Muscle layer of colon (tissue), 2 donors: ENCODE results near the gene IGF1R.

Experiments
- H3K27ac ChIP-seq: one replicate; pipeline ENCODE4 v1.7.0; 2013; ENCODE audit warnings: low read depth, mild to moderate bottlenecking, low read length, moderate library complexity
- H3K27me3 ChIP-seq, 2 donors: one replicate each; pipeline ENCODE4 v1.7.0; 2013; ENCODE audit warnings: low read length in 2 of 2, mild to moderate bottlenecking in 2 of 2; ENCODE audit not compliant: insufficient read depth in 2 of 2, control insufficient read depth in 1 of 2
- H3K36me3 ChIP-seq: one replicate; pipeline ENCODE4 v1.7.0; 2013; ENCODE audit warnings: mild to moderate bottlenecking, low read length; ENCODE audit not compliant: insufficient read depth
- H3K4me1 ChIP-seq: one replicate; pipeline ENCODE4 v1.7.0; 2013; ENCODE audit warnings: mild to moderate bottlenecking, low read length; ENCODE audit not compliant: insufficient read depth
- H3K4me3 ChIP-seq, 2 donors: one replicate each; pipeline ENCODE4 v1.7.0; 2013; ENCODE audit warnings: low read length in 2 of 2, low read depth in 1 of 2, mild to moderate bottlenecking in 1 of 2, moderate library complexity in 1 of 2
- H3K9ac ChIP-seq: one replicate; pipeline ENCODE4 v1.7.0; 2013; ENCODE audit warnings: low read length
- H3K9me3 ChIP-seq: one replicate; pipeline ENCODE4 v1.7.0; 2013; ENCODE audit warnings: mild to moderate bottlenecking, low read length
- donor health status: abdominal sarcoma.
- donor health status: Adenocarcinoma of cecum.

Gene IGF1R

GRCh38 chr15:98649472-98650416, 1.4 kb downstream of the IGF1R start:
- Histone ChIP-seq H3K9ac (peak overlapping the region; percentile 88), H3K27ac (peak overlapping the region; percentile 96), H3K36me3 (no peaks in the 10 kb centered on the region), H3K4me3 (peak overlapping the region; percentile 84 to 88), H3K4me1 (peaks cover 23% of the 10 kb centered on the region), H3K27me3 (no peaks in the 10 kb centered on the region), H3K9me3 (no peaks in the 10 kb centered on the region)

- Histone ChIP-seq H3K27ac (peak overlapping the region; percentile 96), H3K9me3 (no peaks in the 10 kb centered on the region), H3K4me3 (peak overlapping the region; percentile 84 to 88), H3K9ac (peak overlapping the region; percentile 88), H3K27me3 (no peaks in the 10 kb centered on the region), H3K4me1 (peaks cover 28% of the 10 kb centered on the region), H3K36me3 (no peaks in the 10 kb centered on the region)
Measured at GRCh38 chr15:98650417-98651035, 2.2 kb downstream of the IGF1R start.

- no peaks in the 10 kb centered on the region for H3K9me3 ChIP-seq
- H3K9ac ChIP-seq = peak overlapping the region; percentile 88
- no peaks in the 10 kb centered on the region for H3K27me3 ChIP-seq
- H3K4me3 ChIP-seq = peak overlapping the region; percentile 84 to 88
- peak overlapping the region; percentile 96 for H3K27ac ChIP-seq
- peaks cover 28% of the 10 kb centered on the region for H3K4me1 ChIP-seq
- H3K36me3 ChIP-seq = no peaks in the 10 kb centered on the region
Measured at GRCh38 chr15:98651036-98651481, 2.7 kb downstream of the IGF1R start.

GRCh38 chr15:98651581-98652220, 3.4 kb downstream of the IGF1R start:
- peak overlapping the region; percentile 84 to 88 for H3K4me3 ChIP-seq

GRCh38 chr15:98653686-98654085, 5.3 kb downstream of the IGF1R start:
- H3K4me3 ChIP-seq = no peak overlapping the region
- peaks cover 43% of the 10 kb centered on the region for H3K4me1 ChIP-seq
- no peaks in the 10 kb centered on the region for H3K27me3 ChIP-seq
- no peaks in the 10 kb centered on the region for H3K36me3 ChIP-seq
- no peaks in the 10 kb centered on the region for H3K9me3 ChIP-seq
- H3K9ac ChIP-seq = no peak overlapping the region
- H3K27ac ChIP-seq = no peak overlapping the region

More at GRCh38 chr15:98651581-98652220, 3.4 kb downstream of the IGF1R start:
- H3K9me3 ChIP-seq = no peaks in the 10 kb centered on the region
- H3K27me3 ChIP-seq = no peaks in the 10 kb centered on the region
- H3K9ac ChIP-seq = peak overlapping the region; percentile 88
- H3K4me1 ChIP-seq = peaks cover 28% of the 10 kb centered on the region
- H3K36me3 ChIP-seq = no peaks in the 10 kb centered on the region
- peak overlapping the region; percentile 96 for H3K27ac ChIP-seq

GRCh38 chr15:98654790-98655360, 6.5 kb downstream of the IGF1R start:
- Histone ChIP-seq H3K4me3 (no peak overlapping the region), H3K9ac (no peak overlapping the region), H3K4me1 (peaks cover 50% of the 10 kb centered on the region), H3K9me3 (no peaks in the 10 kb centered on the region), H3K36me3 (no peaks in the 10 kb centered on the region), H3K27ac (no peak overlapping the region), H3K27me3 (no peaks in the 10 kb centered on the region)

- H3K36me3 ChIP-seq = no peaks in the 10 kb centered on the region
- no peaks in the 10 kb centered on the region for H3K9me3 ChIP-seq
- peaks cover 57% of the 10 kb centered on the region for H3K4me1 ChIP-seq
- H3K4me3 ChIP-seq = no peak overlapping the region
- H3K9ac ChIP-seq = no peak overlapping the region
- H3K27me3 ChIP-seq = no peaks in the 10 kb centered on the region
- no peak overlapping the region for H3K27ac ChIP-seq
Measured at GRCh38 chr15:98655732-98656131, 7.4 kb downstream of the IGF1R start.

GRCh38 chr15:98657721-98658120, 9.4 kb downstream of the IGF1R start:
- Histone ChIP-seq H3K4me1 (peaks cover 65% of the 10 kb centered on the region), H3K36me3 (no peaks in the 10 kb centered on the region), H3K4me3 (no peak overlapping the region), H3K9ac (no peak overlapping the region), H3K27ac (no peak overlapping the region), H3K9me3 (no peaks in the 10 kb centered on the region), H3K27me3 (no peaks in the 10 kb centered on the region)

- Histone ChIP-seq H3K36me3 (no peaks in the 10 kb centered on the region), H3K4me3 (no peak overlapping the region), H3K9me3 (no peaks in the 10 kb centered on the region), H3K27me3 (no peaks in the 10 kb centered on the region), H3K4me1 (peaks cover 69% of the 10 kb centered on the region), H3K27ac (no peak overlapping the region), H3K9ac (no peak overlapping the region)
Measured at GRCh38 chr15:98658831-98659699, 10.7 kb downstream of the IGF1R start.

- Histone ChIP-seq H3K9ac (no peak overlapping the region), H3K4me3 (no peak overlapping the region), H3K27me3 (no peaks in the 10 kb centered on the region), H3K36me3 (no peaks in the 10 kb centered on the region), H3K27ac (no peak overlapping the region), H3K4me1 (peaks cover 64% of the 10 kb centered on the region), H3K9me3 (no peaks in the 10 kb centered on the region)
Measured at GRCh38 chr15:98660055-98660454, 11.7 kb downstream of the IGF1R start.
